Vagina (tissue), 2 donors: Measurements from ENCODE around the gene GOLT1B. TPM values are rescaled to one million over a fixed set of nuclear protein-coding genes. Genes with fewer than 3 reads are reported as not detected.
A peak's percentile ranks its signal among the peaks of the same experiment; 100 is the strongest.

Experiments
- DNase-seq, 2 donors: peaks; one replicate each; pipeline ENCODE4 v3.0.0-alpha.2; 2017; ENCODE audit errors: extremely low spot score in 2 of 2
- H3K27ac ChIP-seq: fragments of 200-600 bp; sonication (generic); one replicate; pipeline ENCODE4 v1.5.1; 2019
- H3K27me3 ChIP-seq: fragments of 200-600 bp; sonication (generic); one replicate; pipeline ENCODE4 v1.5.1; 2019
- H3K36me3 ChIP-seq, 2 donors: fragments of 200-600 bp; sonication (generic); one replicate each; pipeline ENCODE4 v1.5.1; 2017 to 2019
- H3K4me1 ChIP-seq: fragments of 200-600 bp; sonication (generic); one replicate; pipeline ENCODE4 v1.5.1; 2019
- H3K4me3 ChIP-seq, 2 donors: fragments of 200-600 bp; sonication (generic); 1 replicate in 1 of 2; 2 replicates in 1 of 2; pipeline ENCODE4 v1.5.1; 2016 to 2019
- H3K9me3 ChIP-seq: fragments of 200-600 bp; sonication (generic); one replicate; pipeline ENCODE4 v1.5.1; 2019
- POLR2A ChIP-seq, 2 donors: fragments of 450-650 bp; IDR thresholded peaks; one replicate each; pipeline ENCODE4 v1.6.1; 2017; ENCODE audit warnings: antibody characterized with exemption in 2 of 2, mild to moderate bottlenecking in 2 of 2, moderate library complexity in 2 of 2
- POLR2AphosphoS5 ChIP-seq, 2 donors: sonication (generic); formaldehyde crosslinking; IDR thresholded peaks; one replicate each; pipeline ENCODE4 v1.9.0; 2017; ENCODE audit warnings: antibody characterized with exemption in 2 of 2, mild to moderate bottlenecking in 2 of 2, low read depth in 1 of 2; ENCODE audit not compliant: insufficient read depth in 1 of 2
- intact Hi-C: fragments of 100-400 bp; cut with DNase I; formaldehyde crosslinking; loops from one replicate; pipeline ENCODE4 v1.15.1; 2023
- total RNA-seq: library from RNA; depleted of rRNA; stranded (reverse); fragments of >200 nt; gene quantifications from one replicate; pipeline ENCODE4 v1.2.3, GENCODE V29; 2016
- TF ChIP-seq, protein P1 (sequence below), 3 experiments: fragments of 450-650 bp in 2 of 3; fragments of 200-600 bp in 1 of 3; sonication (generic) in 1 of 3; IDR thresholded peaks; one replicate each; pipeline ENCODE4 v1.5.1; 2017 to 2019; ENCODE audit warnings: antibody characterized with exemption in 3 of 3, mild to moderate bottlenecking in 2 of 3, moderate library complexity in 2 of 3

GOLT1B gene
- total RNA-seq, 1 donor from 2014 or later = 12.5 TPM

DNA sequence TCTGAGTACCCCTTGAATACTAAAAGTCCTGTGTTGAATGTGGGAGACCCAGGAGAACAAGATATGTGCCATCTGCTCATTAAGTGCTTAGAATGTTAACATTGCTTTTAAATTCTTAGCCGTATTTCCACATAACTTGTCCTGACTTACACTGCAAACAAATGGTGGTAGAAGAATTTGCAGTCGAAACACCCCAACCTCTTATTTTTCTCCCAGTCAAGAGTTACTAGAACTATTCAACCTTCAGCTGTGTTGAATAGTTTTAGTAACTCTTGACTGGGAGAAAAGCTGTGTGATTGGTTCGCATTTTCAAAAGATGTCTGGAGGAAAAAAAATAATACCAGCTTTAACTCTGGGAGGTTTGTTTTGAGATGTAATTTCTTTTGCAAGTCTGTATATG is 16.9 kb downstream of the GOLT1B start:
- intact Hi-C loops = no loop called here
- H3K4me1 ChIP-seq = no peaks in the 10 kb centered on the region
- no peak overlapping the region for H3K4me3 ChIP-seq
- H3K36me3 ChIP-seq = peaks cover 0 to 26% of the 10 kb centered on the region in 2 donors
- no peak for DNase-seq
- TF ChIP-seq POLR2AphosphoS5 (IDR thresholded peaks at IDR 0.05; ENCODE audit: insufficient read depth in 1 of 2, low read depth in 1 of 2) = no peak
- TF ChIP-seq, protein P1, sequence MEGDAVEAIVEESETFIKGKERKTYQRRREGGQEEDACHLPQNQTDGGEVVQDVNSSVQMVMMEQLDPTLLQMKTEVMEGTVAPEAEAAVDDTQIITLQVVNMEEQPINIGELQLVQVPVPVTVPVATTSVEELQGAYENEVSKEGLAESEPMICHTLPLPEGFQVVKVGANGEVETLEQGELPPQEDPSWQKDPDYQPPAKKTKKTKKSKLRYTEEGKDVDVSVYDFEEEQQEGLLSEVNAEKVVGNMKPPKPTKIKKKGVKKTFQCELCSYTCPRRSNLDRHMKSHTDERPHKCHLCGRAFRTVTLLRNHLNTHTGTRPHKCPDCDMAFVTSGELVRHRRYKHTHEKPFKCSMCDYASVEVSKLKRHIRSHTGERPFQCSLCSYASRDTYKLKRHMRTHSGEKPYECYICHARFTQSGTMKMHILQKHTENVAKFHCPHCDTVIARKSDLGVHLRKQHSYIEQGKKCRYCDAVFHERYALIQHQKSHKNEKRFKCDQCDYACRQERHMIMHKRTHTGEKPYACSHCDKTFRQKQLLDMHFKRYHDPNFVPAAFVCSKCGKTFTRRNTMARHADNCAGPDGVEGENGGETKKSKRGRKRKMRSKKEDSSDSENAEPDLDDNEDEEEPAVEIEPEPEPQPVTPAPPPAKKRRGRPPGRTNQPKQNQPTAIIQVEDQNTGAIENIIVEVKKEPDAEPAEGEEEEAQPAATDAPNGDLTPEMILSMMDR (IDR thresholded peaks at IDR 0.05) = no peak
- TF ChIP-seq POLR2A (IDR thresholded peaks at IDR 0.05) = no peak
- no peaks in the 10 kb centered on the region for H3K27me3 ChIP-seq
- H3K27ac ChIP-seq = no peak overlapping the region
- H3K9me3 ChIP-seq = no peaks in the 10 kb centered on the region

GRCh38 chr12:21521541-21521940 is 20.0 kb downstream of the GOLT1B start:
- no peak overlapping the region for H3K27ac ChIP-seq
- H3K4me1 ChIP-seq = no peaks in the 10 kb centered on the region
- H3K4me3 ChIP-seq = no peak overlapping the region
- intact Hi-C loops = no loop called here
- TF ChIP-seq, protein P1 (IDR thresholded peaks at IDR 0.05) = no peak
- TF ChIP-seq POLR2AphosphoS5 (IDR thresholded peaks at IDR 0.05; ENCODE audit: insufficient read depth in 1 of 2, low read depth in 1 of 2) (no peak), POLR2A (IDR thresholded peaks at IDR 0.05) (no peak)
- no peaks in the 10 kb centered on the region for H3K9me3 ChIP-seq
- H3K27me3 ChIP-seq = no peaks in the 10 kb centered on the region
- no peak for DNase-seq
- H3K36me3 ChIP-seq = no peaks in the 10 kb centered on the region

DNA sequence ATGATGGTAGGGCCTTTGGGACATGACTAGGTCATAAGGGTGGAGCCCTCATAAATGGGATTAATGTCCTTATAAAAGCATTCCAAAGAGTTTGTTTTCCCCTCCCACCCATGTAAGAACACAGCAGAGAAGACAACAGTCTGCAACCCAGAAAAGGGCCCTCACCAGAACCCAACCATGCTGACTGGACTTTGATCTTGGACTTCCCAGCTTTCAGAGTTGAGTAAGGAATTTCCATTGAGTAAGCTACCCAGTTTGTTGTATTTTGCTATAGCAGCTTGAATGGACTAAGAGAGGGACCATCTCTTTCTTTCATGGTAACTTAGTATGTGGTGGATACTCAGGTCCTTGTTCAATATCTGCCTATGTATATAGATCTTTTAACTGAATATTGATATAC is 21.6 kb downstream of the GOLT1B start:
- Histone ChIP-seq H3K27me3 (no peaks in the 10 kb centered on the region), H3K9me3 (no peaks in the 10 kb centered on the region), H3K36me3 (no peaks in the 10 kb centered on the region), H3K27ac (no peak overlapping the region), H3K4me3 (no peak overlapping the region), H3K4me1 (peaks cover 13% of the 10 kb centered on the region)
- no peak for DNase-seq
- TF ChIP-seq POLR2A (IDR thresholded peaks at IDR 0.05) (no peak), POLR2AphosphoS5 (IDR thresholded peaks at IDR 0.05; ENCODE audit: insufficient read depth in 1 of 2, low read depth in 1 of 2) (no peak)
- TF ChIP-seq, protein P1 (IDR thresholded peaks at IDR 0.05) = no peak
- intact Hi-C loops = no loop called here

DNA sequence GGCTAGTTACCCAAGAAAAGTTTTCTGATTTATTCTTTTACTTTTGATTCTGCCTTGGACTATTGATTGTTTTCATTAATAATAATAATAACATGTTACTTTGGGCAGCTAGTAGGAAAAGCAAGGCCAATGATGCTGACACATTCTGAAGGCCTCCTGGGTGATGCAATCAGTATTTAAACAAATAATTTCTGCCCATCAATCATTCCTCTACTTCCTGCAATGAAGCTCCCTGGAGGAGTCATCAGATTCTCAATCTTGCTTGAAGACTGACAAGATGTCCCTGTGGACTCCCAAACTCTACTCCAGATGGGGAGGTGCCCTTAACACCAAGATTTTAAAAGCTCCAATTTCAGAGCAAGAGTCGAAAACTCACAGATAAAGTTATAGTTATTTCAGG is 24.5 kb downstream of the GOLT1B start, which contains the start of gene SPX:
SPX (plus strand) TSS at position 244 of the 400 bp plus-strand sequence. CDS start 177 bp downstream, outside the sequence.
- Histone ChIP-seq H3K4me3 (peak within 1 kb of the TSS; percentile 46 to 49), H3K9me3 (no peaks in the 10 kb centered on the region), H3K4me1 (peaks cover 15% of the 10 kb centered on the region), H3K27ac (no peak within 1 kb of the TSS), H3K36me3 (no peaks in the 10 kb centered on the region), H3K27me3 (no peaks in the 10 kb centered on the region)
- TF ChIP-seq, protein P1 (IDR thresholded peaks at IDR 0.05) = no peak
- TF ChIP-seq POLR2AphosphoS5 (IDR thresholded peaks at IDR 0.05; ENCODE audit: insufficient read depth in 1 of 2, low read depth in 1 of 2) (no peak), POLR2A (IDR thresholded peaks at IDR 0.05) (no peak)
- intact Hi-C loops = no loop called here
- no peak for DNase-seq

DNA sequence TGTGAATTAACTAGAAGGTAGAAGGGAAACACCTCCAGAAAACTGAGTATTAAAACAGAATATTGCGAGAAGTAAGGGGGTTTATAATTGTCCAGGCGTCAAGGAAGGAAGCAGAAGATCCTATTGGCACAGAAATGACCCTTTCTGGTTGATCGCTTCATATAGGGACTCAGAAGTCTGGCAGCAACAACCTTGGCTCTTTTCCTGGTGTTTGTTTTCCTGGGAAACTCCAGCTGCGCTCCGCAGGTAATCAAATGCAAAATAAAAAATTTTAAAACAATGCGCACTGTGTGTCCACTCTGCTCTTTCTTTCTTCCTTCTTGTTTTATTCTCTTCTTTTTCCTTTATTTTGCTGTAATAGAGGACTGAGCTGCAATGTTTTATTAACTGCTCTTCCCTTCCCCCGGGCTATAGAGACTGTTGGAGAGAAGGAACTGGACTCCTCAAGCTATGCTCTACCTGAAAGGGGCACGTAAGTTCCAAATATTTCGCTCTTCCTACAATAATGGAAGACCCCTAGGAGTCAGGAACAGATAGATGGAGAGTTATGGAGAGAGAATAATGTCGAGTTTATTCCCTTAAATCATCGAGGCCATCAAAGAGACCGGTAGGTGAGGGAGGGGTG is 25.2 kb downstream of the GOLT1B start:
- H3K36me3 ChIP-seq = no peaks in the 10 kb centered on the region
- TF ChIP-seq, protein P1 (IDR thresholded peaks at IDR 0.05) = no peak
- TF ChIP-seq POLR2A (IDR thresholded peaks at IDR 0.05) (no peak), POLR2AphosphoS5 (IDR thresholded peaks at IDR 0.05; ENCODE audit: insufficient read depth in 1 of 2, low read depth in 1 of 2) (no peak)
- intact Hi-C loops = no loop called here
- H3K4me3 ChIP-seq = peak overlapping the region; percentile 46 to 49
- no peak overlapping the region for H3K27ac ChIP-seq
- no peak for DNase-seq
- peaks cover 15% of the 10 kb centered on the region for H3K4me1 ChIP-seq
- H3K9me3 ChIP-seq = no peaks in the 10 kb centered on the region
- no peaks in the 10 kb centered on the region for H3K27me3 ChIP-seq
